Measurements from ENCODE around the gene CSNK1D. TPM values are rescaled to one million over a fixed set of nuclear protein-coding genes. Genes with fewer than 3 reads are reported as not detected.
A peak's percentile ranks its signal among the peaks of the same experiment; 100 is the strongest.

Gene CSNK1D
- total RNA-seq, 1 donor from 2014 or later = 50.3 TPM

DNA sequence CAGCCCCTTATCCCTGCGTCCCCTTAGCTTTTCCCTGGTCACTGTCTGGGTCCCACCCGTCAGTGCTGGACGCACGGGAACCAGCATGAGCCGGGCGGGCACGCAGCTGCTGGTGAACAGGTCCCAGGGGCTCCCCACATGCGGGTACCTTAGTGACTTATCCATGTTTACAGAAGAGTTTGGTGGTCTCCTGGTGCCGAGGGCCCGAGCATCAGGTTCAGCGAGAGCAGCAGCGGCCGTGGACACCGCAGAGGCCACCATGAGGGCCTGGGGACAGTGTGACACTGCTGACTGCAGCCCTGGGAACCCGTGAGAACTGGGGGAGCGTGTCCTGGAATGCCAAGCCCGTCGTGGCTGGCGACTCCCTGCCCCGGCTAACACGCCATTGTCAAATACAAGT is 37.4 kb upstream of the CSNK1D start:
- no peak for DNase-seq (ENCODE audit: low spot score)

GRCh38 chr17:82309656-82310570 is 36.4 kb upstream of the CSNK1D start:
- DNase-seq (ENCODE audit: low spot score) = no peak

DNA sequence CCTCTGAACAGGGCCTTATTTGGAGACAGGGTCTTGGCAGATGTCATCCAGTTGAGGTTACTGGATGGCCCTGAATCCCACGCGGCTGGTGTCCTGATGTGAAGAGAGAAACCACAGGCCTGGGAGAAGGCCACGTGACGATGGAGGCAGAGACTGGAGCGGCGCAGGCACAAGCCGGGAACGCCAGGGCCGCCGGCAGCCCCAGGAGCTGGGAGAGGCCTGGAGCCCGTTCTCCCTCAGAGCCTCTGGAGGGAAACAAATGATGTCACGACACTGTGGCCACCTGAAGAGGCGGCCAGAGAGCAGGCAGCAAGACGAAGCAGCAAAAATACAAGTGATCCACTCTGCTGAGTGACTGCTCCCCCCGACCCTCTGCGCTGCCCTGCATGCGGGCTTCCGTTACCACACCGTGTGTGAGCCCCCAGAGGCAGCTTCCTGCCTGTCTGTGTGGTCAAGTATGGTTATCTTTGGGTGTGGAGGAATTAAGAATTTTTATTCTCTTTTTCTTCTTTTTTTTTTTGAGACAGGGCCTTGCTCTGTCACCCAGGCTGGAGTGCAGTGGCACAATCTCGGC is 32.3 kb upstream of the CSNK1D start:
- DNase-seq (ENCODE audit: low spot score) = no peak

- DNase-seq (ENCODE audit: low spot score) = no peak
These were observed 31.6 kb upstream of the CSNK1D start for GRCh38 chr17:82304826-82305726.

- DNase-seq (ENCODE audit: low spot score) = peak; percentile 93
These were observed 30.7 kb upstream of the CSNK1D start for GRCh38 chr17:82303944-82304808.

- DNase-seq (ENCODE audit: low spot score) = no peak
These were observed 29.8 kb upstream of the CSNK1D start for GRCh38 chr17:82302991-82303943.

DNA sequence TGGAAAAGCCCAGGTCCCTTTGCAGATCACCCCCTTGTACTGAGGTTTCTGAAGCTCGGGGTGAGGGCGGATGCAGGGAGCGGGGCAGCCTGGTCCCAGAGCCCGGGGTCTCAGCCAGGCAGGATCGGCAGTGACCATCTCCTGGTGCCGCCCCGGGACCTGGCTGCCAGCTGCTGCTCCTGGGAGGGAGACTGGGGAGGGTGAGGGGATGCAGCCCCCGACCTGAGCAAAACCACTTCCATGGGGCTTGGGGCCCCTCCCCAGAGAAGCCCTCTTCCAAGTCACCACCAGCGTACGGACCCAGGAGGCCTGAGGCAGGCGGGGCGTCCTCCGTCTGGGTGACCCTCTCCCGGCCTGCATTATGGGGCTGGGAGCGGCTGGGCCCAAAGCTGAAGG is 29.1 kb upstream of the CSNK1D start:
- no peak for DNase-seq (ENCODE audit: low spot score)

DNA sequence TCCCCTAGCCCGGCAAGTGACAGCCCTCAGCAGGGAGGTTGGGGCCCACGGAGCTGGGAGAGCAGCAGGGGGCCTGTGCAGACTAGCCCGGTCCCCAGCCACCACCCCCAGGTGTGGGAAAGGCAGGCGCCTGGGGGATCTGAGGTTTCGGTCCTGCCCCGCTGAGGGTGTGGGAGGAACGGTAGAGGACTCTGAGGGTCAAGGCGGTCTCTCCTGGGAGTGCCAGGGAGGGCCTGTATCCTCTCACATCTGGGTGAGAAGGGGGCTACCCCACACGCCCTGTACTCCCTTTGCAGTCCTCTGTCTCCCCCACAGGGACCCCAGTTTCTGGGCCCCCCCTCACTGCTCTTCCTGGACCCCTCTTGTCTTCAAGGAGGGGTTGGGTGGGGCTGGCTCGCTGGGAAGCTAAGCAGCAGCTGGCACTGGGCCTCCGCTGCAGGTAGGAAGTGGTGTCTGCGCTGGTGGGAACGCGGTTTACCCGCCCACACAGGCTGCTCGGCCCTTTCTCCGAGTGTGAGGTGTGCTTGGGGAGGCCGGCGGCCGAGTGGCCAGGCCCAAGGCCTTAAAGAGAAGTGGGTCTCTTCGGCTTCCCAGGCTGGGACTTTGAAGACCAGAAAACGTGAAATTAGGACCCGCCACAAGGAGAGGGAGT is 28.5 kb upstream of the CSNK1D start:
- no peak for DNase-seq (ENCODE audit: low spot score)

DNA sequence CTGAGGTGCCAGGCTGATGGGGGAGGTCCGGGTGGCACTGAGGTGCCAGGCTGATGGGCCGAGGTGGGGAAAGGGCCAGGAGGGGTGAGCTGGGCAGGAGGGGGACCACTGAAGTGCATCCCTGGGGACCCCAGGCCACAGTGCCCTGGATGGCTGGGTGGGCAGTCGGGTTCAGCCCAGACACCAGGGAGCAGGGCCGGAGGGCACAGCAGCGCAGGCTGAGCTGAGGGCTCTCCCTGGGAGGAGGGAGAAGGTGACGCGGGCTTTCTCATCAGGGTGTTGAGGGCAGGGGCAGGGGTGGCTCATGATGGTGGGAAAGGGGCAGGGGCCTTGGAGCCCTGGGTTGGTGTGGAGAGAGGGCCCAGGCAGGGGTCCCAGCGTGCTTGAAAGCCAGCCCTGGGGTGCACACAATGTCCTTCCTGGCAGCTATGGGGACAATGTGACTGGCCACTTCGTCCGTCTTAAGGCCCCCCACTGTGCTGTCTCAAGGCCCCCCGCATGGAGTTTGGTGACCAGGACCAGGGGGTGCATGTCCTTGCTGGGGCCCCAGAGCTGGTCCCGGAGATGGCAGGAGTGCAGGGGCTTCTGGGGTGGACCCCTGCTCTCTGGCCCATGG is 27.9 kb upstream of the CSNK1D start:
- DNase-seq (ENCODE audit: low spot score) = no peak

GRCh38 chr17:82300707-82301270 is 27.3 kb upstream of the CSNK1D start:
- peak; percentile 63 for DNase-seq (ENCODE audit: low spot score)

GRCh38 chr17:82300228-82300627 is 26.7 kb upstream of the CSNK1D start:
- no peak for DNase-seq (ENCODE audit: low spot score)

- DNase-seq (ENCODE audit: low spot score) = no peak
These were observed 26.0 kb upstream of the CSNK1D start for GRCh38 chr17:82299452-82299851.

DNA sequence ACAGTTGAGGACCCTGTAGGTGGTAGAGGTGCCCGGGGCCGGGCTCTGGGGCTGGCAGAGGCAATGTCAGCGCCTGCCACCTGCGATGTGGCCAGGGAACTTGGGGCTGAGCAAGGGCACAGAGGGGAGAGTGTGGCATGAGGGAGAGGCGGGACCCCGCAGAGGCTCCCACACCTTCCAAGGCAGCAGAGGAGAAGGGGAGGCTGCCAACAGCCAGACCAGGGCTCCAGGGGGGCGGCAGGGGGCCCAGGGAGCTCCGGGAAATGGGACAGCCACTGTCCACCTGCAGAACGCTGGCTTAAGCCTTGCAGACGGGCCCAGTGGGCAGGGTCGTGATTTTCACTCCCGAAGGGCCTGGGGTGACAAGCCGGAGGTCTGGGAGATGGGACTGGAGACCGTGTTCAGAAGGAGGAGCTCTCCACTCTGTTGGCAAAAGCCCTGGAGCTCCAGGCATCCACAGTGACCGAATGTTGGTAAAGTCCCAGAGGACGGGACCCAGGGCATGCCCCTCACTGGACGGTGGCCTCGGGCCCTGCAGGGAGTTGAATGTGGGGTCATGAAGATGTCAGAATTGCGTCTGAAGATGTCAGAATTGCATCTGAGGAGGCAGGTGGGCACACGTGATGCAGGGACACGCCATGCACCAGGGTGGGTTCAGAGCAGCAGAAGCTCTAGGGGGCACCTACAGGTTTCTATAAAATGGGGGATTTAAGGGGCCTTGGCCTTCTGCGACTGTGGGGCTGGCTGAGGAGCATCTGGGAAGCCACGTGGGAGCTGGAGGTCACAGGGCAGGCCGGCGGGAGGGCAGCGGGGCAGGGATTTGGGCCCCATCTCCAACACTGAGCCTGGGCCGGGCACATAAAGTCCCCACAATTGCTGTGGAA is 25.3 kb upstream of the CSNK1D start:
- DNase-seq (ENCODE audit: low spot score) = no peak

- DNase-seq (ENCODE audit: low spot score) = peak; percentile 76
These were observed 24.4 kb upstream of the CSNK1D start for GRCh38 chr17:82297714-82298537.

GRCh38 chr17:82297280-82297713 is 23.8 kb upstream of the CSNK1D start:
- DNase-seq (ENCODE audit: low spot score) = no peak

DNA sequence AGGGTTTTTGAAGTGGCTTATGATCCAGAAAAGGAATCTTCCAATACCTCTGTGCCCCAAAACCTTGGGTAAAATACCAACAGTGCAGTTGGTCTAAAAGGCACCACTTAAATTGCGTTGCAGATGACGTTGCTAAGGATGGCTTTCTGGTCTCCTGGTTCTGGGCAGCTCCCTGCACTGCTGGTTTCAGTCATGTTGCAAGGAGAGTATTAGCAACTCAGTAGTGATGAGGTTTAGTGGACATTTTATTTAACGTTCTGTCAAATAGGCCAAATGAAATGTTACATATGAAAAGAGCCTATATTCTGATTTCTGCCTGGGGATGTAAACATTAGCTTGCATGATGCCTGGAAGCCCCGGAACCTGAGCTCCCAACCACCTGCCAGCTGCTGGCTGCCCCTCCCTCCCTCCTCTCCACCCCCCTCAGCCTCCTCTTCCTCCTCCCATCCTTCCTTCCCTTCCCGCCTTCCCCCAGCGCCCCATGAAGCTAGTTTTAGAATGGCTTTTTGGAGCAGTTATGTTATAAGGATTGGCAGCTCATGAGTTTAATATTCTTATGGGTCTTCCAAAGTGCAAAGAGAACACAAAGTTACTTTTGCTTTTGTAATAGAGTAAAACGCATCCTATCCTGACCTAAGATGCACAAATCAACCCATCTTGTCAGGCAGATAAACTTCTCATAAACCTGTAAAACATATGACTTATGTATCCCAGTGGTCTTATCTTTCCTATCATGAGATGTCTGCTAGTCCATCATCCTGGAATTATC is 23.2 kb upstream of the CSNK1D start:
- DNase-seq (ENCODE audit: low spot score) = no peak

All from umbilical cord (tissue), 2 donors.